Measurements from ENCODE around the gene P2RY12. TPM values are rescaled to one million over a fixed set of nuclear protein-coding genes. Genes with fewer than 3 reads are reported as not detected.
A peak's percentile ranks its signal among the peaks of the same experiment; 100 is the strongest.
"Not testable (repeated sequence)": the region's sequence is repeated elsewhere in the genome, so short reads cannot be mapped to it uniquely, and the experiment has no call there.

Gene P2RY12
- total RNA-seq, 1 experiment from 2014 or later = not detected

- no peak for DNase-seq (ENCODE audit: low read depth)
Measured at GRCh38 chr3:151393146-151393830, 8.7 kb upstream of the P2RY12 start.

GRCh38 chr3:151392191-151392590 lies 7.6 kb upstream of the P2RY12 start:
- not testable (repeated sequence) for DNase-seq (ENCODE audit: low read depth)

GRCh38 chr3:151391720-151392119 lies 7.2 kb upstream of the P2RY12 start:
- DNase-seq (ENCODE audit: low read depth) = no peak

- peak; percentile 24 for DNase-seq (ENCODE audit: low read depth)
Measured at GRCh38 chr3:151387842-151388241, 3.3 kb upstream of the P2RY12 start.

GRCh38 chr3:151387432-151387831 lies 2.9 kb upstream of the P2RY12 start:
- no peak for DNase-seq (ENCODE audit: low read depth)

- DNase-seq (ENCODE audit: low read depth) = no peak
Measured at GRCh38 chr3:151386056-151386455, 1.5 kb upstream of the P2RY12 start.

GRCh38 chr3:151383956-151384355 lies 597 bp downstream of the P2RY12 start:
- no peak for DNase-seq (ENCODE audit: low read depth)

- no peak for DNase-seq (ENCODE audit: low read depth)
Measured at GRCh38 chr3:151383111-151383510, 1.4 kb downstream of the P2RY12 start.

- DNase-seq (ENCODE audit: low read depth) = no peak
Measured at GRCh38 chr3:151382671-151383070, 1.9 kb downstream of the P2RY12 start.

- DNase-seq (ENCODE audit: low read depth) = peak; percentile 22
Measured at GRCh38 chr3:151379083-151379734, 5.3 kb downstream of the P2RY12 start.

- DNase-seq (ENCODE audit: low read depth) = no peak
Measured at GRCh38 chr3:151377768-151378385, 6.7 kb downstream of the P2RY12 start.

GRCh38 chr3:151372063-151372820 lies 12.3 kb downstream of the P2RY12 start:
- no peak for DNase-seq (ENCODE audit: low read depth)

- DNase-seq (ENCODE audit: low read depth) = no peak
Measured at GRCh38 chr3:151371526-151371925, 13.0 kb downstream of the P2RY12 start.

GRCh38 chr3:151367448-151367847 lies 17.1 kb downstream of the P2RY12 start:
- no peak for DNase-seq (ENCODE audit: low read depth)

GRCh38 chr3:151366993-151367392 lies 17.6 kb downstream of the P2RY12 start:
- no peak for DNase-seq (ENCODE audit: low read depth)

GRCh38 chr3:151362751-151363174 lies 21.8 kb downstream of the P2RY12 start:
- no peak for DNase-seq (ENCODE audit: low read depth)

- DNase-seq (ENCODE audit: low read depth) = no peak
Measured at GRCh38 chr3:151357463-151357850, 27.1 kb downstream of the P2RY12 start.

GRCh38 chr3:151356794-151357462 lies 27.6 kb downstream of the P2RY12 start:
- no peak for DNase-seq (ENCODE audit: low read depth)

- no peak for DNase-seq (ENCODE audit: low read depth)
Measured at GRCh38 chr3:151351648-151352047, 32.9 kb downstream of the P2RY12 start.

GRCh38 chr3:151351219-151351618 lies 33.3 kb downstream of the P2RY12 start:
- DNase-seq (ENCODE audit: low read depth) = no peak

- DNase-seq (ENCODE audit: low read depth) = no peak
Measured at GRCh38 chr3:151350656-151351055, 33.9 kb downstream of the P2RY12 start.

Measured in HT1080 (cell line).